Keratinocyte (primary cell): ENCODE data around the gene MSMP. TPM values are rescaled to one million over a fixed set of nuclear protein-coding genes. Genes with fewer than 3 reads are reported as not detected.

Source experiments
- DNase-seq: peaks from one replicate; pipeline ENCODE4 v3.0.0-alpha.2; 2011; ENCODE audit warnings: low read depth, missing footprints, low spot score
- FAIRE-seq: peaks from 2 replicates; lab custom pipeline; 2011; peaks lifted over from hg19 to GRCh38; lab: Jason Lieb, UNC
- H2AFZ ChIP-seq: 2 replicates; pipeline ENCODE4 v1.6.0; 2012; ENCODE audit warnings: low read length, control low read depth, inconsistent platforms; ENCODE audit not compliant: control insufficient read depth
- H3K27ac ChIP-seq: 2 replicates; pipeline ENCODE4 v1.5.1; 2011; ENCODE audit warnings: low read length; ENCODE audit not compliant: control insufficient read depth, insufficient read depth
- H3K27me3 ChIP-seq: 3 replicates; pipeline ENCODE4 v1.6.0; 2011; ENCODE audit warnings: low read length; ENCODE audit not compliant: control insufficient read depth, insufficient read depth; ENCODE audit errors: extremely low read depth
- H3K36me3 ChIP-seq, 2 experiments: 2 replicates in 1 of 2; 3 replicates in 1 of 2; pipeline ENCODE4 v1.5.1; 2011; ENCODE audit warnings: low read length in 2 of 2, mild to moderate bottlenecking in 1 of 2; ENCODE audit not compliant: control insufficient read depth in 2 of 2, insufficient read depth in 2 of 2; ENCODE audit errors: extremely low read depth in 1 of 2
- H3K4me1 ChIP-seq: 3 replicates; pipeline ENCODE4 v1.5.1; 2011; ENCODE audit warnings: low read length; ENCODE audit not compliant: control insufficient read depth, insufficient read depth; ENCODE audit errors: extremely low read depth
- H3K4me2 ChIP-seq: 3 replicates; pipeline ENCODE4 v1.6.0; 2011; ENCODE audit warnings: low read depth, low read length; ENCODE audit not compliant: control insufficient read depth, insufficient read depth; ENCODE audit errors: extremely low read depth
- H3K4me3 ChIP-seq, 3 experiments: fragments of 200-600 bp in 1 of 3; sonication (generic) in 1 of 3; 2 replicates in 2 of 3; 3 replicates in 1 of 3; pipeline ENCODE4 v1.5.1; 2011 to 2016; ENCODE audit warnings: low read length in 3 of 3, mild to moderate bottlenecking in 3 of 3, control low read depth in 2 of 3, inconsistent platforms in 1 of 3, low read depth in 1 of 3, mixed read lengths in 1 of 3, mixed run types in 1 of 3, moderate library complexity in 1 of 3; ENCODE audit not compliant: control insufficient read depth in 2 of 3, insufficient read depth in 2 of 3; ENCODE audit errors: extremely low read depth in 1 of 3
- H3K79me2 ChIP-seq: 2 replicates; pipeline ENCODE4 v1.6.0; 2012; ENCODE audit warnings: low read length; ENCODE audit not compliant: control insufficient read depth, insufficient read depth
- H3K9ac ChIP-seq: 3 replicates; pipeline ENCODE4 v1.6.0; 2011; ENCODE audit warnings: low read length; ENCODE audit not compliant: control insufficient read depth, insufficient read depth; ENCODE audit errors: extremely low read depth
- H3K9me1 ChIP-seq: 3 replicates; pipeline ENCODE4 v1.6.0; 2011; ENCODE audit warnings: low read length; ENCODE audit not compliant: control insufficient read depth, insufficient read depth; ENCODE audit errors: extremely low read depth
- H3K9me3 ChIP-seq: 2 replicates; pipeline ENCODE4 v1.5.1; 2012; ENCODE audit warnings: low read depth, low read length; ENCODE audit not compliant: control insufficient read depth
- H4K20me1 ChIP-seq: 3 replicates; pipeline ENCODE4 v1.6.0; 2011; ENCODE audit warnings: low read length; ENCODE audit not compliant: control insufficient read depth, insufficient read depth; ENCODE audit errors: extremely low read depth
- CTCF ChIP-seq, 3 experiments: IDR thresholded peaks in 1 of 3; conservative IDR thresholded peaks in 1 of 3; optimal IDR thresholded peaks in 1 of 3; 2 replicates in 2 of 3; 3 replicates in 1 of 3; pipeline versions ENCODE3 to v1.5.1; 2011; ENCODE audit warnings: low read length in 3 of 3, mild to moderate bottlenecking in 3 of 3, moderate library complexity in 2 of 3, control low read depth in 1 of 3, inconsistent platforms in 1 of 3; ENCODE audit not compliant: insufficient read depth in 2 of 3; ENCODE audit errors: extremely low read depth in 1 of 3
- EZH2 ChIP-seq: IDR thresholded peaks from one replicate; pipeline ENCODE4 v1.6.1; 2012; ENCODE audit warnings: inconsistent platforms, mild to moderate bottlenecking, low read length, moderate library complexity
- dilution Hi-C: fragments of 300-500 bp; cut with MboI; formaldehyde crosslinking; loops from one replicate; pipeline ENCODE4 v1.7.0; 2020; ENCODE audit warnings: low sequenced_read_pairs; ENCODE audit not compliant: extremely low pct_ligation_motif_present
- polyA plus RNA-seq, 5 experiments: library from polyadenylated mRNA; depleted of rRNA in 3 of 5; stranded (reverse) in 3 of 5; stranded (forward) in 1 of 5; unstranded in 1 of 5; fragments of >200 nt; gene quantifications; 1 replicate in 1 of 5; 2 replicates in 3 of 5; 3 replicates in 1 of 5; pipeline versions ENCODE4 v1.2.1 to v1.2.3, GENCODE V29; 2011 to 2012; ENCODE audit warnings: missing spikeins in 2 of 5, low read depth in 1 of 5, low replicate concordance in 1 of 5

MSMP gene
- polyA plus RNA-seq, 1 donor (not counting 4 experiments of a cell fraction or from before 2014, with no cell fraction given) = not detected

GRCh38 chr9:35732185-35732799 lies 21.8 kb downstream of the MSMP start, which contains the start of the genes CREB3 and TLN1:
Gene CREB3 (plus strand): TSS chr9:35732666. CDS start chr9:35732773, 107 bp downstream.
Gene TLN1 (minus strand): TSS chr9:35732195. CDS start chr9:35725694, 6,501 bp downstream.
- peaks cover 7% of the 10 kb centered on the region for H3K9me1 ChIP-seq
- no peaks in the 10 kb centered on the region for H3K27me3 ChIP-seq
- peak; percentile 92 for DNase-seq
- H3K4me2 ChIP-seq = peak within 1 kb of the TSS; percentile 97
- peak within 1 kb of the TSS; percentile 65 to 95 (median 89) for H3K4me3 ChIP-seq
- dilution Hi-C loops = no loop called here
- H3K9ac ChIP-seq = peak within 1 kb of the TSS; percentile 92
- H3K36me3 ChIP-seq = peaks cover 20 to 23% of the 10 kb centered on the region in 2 experiments
- no peaks in the 10 kb centered on the region for H3K9me3 ChIP-seq
- peaks cover 47% of the 10 kb centered on the region for H3K4me1 ChIP-seq
- FAIRE-seq = peak; percentile 57
- peaks cover 23% of the 10 kb centered on the region for H4K20me1 ChIP-seq
- H2AFZ ChIP-seq = peak within 1 kb of the TSS; percentile 87
- H3K27ac ChIP-seq = peak within 1 kb of the TSS; percentile 85
- TF ChIP-seq EZH2 (no peak), CTCF (optimal IDR thresholded peaks at IDR 0.05 in 1 of 3, IDR thresholded peaks at IDR 0.05 in 1 of 3, conservative IDR thresholded peaks at IDR 0.05 in 1 of 3; ENCODE audit: extremely low read depth in 1 of 3, insufficient read depth in 2 of 3, low read length in 3 of 3) (peak in 1 of 3 experiments; percentile 51)
- peaks cover 45% of the 10 kb centered on the region for H3K79me2 ChIP-seq

DNA sequence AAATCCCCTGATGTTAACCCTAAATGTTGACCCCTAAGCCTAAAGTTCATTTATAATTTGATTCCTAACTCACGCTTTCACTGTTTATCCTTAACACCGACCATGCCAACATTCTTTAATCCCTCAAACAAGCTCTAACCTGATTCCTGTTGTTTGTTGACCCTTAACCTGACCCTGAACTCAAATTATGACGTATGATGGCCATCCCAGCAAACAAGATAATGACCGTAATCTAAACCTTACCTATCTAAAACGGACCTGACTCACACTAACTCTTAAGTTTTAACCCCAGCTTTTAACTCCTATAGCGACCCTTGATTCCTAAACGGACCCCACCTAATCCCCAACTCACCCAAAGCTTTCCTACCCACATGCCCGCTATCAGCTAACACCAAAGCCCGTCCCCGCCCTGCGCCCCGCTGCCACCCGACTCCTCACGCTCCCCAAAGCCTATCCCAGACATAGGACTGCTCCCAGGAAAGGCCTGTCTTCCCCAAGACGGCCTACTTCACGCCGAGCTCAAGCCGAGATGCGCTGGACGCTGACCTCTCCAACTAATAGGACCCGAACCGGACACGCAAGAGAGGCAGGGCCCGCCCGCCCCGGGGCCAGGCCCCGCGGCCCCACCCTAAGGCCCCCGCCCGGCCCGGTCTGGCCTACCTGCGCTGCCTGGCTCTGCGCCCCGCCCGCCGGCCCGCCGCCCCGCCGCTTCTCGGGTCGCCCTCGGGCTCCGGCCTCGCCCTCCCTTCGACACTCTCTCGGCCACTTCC lies 22.5 kb downstream of the MSMP start:
- dilution Hi-C loops = no loop called here
- Histone ChIP-seq H4K20me1 (peaks cover 26% of the 10 kb centered on the region), H3K9me1 (peaks cover 7% of the 10 kb centered on the region), H3K27ac (peak overlapping the region; percentile 85), H3K4me2 (peak overlapping the region; percentile 95), H3K36me3 (peaks cover 13 to 19% of the 10 kb centered on the region in 2 experiments), H3K9me3 (no peaks in the 10 kb centered on the region), H3K27me3 (no peaks in the 10 kb centered on the region), H3K9ac (peak overlapping the region; percentile 92), H3K4me1 (peaks cover 47% of the 10 kb centered on the region), H3K4me3 (peak overlapping the region; percentile 65 to 95 (median 89)), H2AFZ (peak overlapping the region; percentile 79), H3K79me2 (peaks cover 51% of the 10 kb centered on the region)
- FAIRE-seq (no peak), DNase-seq (no peak)
- TF ChIP-seq CTCF (optimal IDR thresholded peaks at IDR 0.05 in 1 of 3, IDR thresholded peaks at IDR 0.05 in 1 of 3, conservative IDR thresholded peaks at IDR 0.05 in 1 of 3; ENCODE audit: extremely low read depth in 1 of 3, insufficient read depth in 2 of 3, low read length in 3 of 3) (no peak), EZH2 (no peak)
